Peyer's patch (tissue), 4 donors: Measurements from ENCODE around the gene OSBPL6. TPM values are rescaled to one million over a fixed set of nuclear protein-coding genes. Genes with fewer than 3 reads are reported as not detected.

Experiments
- DNase-seq, 3 donors: peaks; one replicate each; pipeline ENCODE4 v3.0.0-alpha.2; 2017 to 2019
- H3K27ac ChIP-seq, 4 donors: fragments of 200-600 bp; sonication (generic); one replicate each; pipeline ENCODE4 v1.5.1; 2016 to 2019
- H3K27me3 ChIP-seq, 2 donors: fragments of 200-600 bp; sonication (generic); one replicate each; pipeline ENCODE4 v1.5.1; 2019
- H3K36me3 ChIP-seq, 3 donors: fragments of 200-600 bp; sonication (generic); one replicate each; pipeline ENCODE4 v1.5.1; 2016 to 2019
- H3K4me1 ChIP-seq, 4 donors: fragments of 200-600 bp; sonication (generic); one replicate each; pipeline ENCODE4 v1.5.1; 2016 to 2019
- H3K4me3 ChIP-seq, 4 donors: fragments of 200-600 bp; sonication (generic); 1 replicate in 3 of 4; 2 replicates in 1 of 4; pipeline ENCODE4 v1.5.1; 2016 to 2019; ENCODE audit warnings: mild to moderate bottlenecking in 1 of 4
- H3K9me3 ChIP-seq, 4 donors: fragments of 200-600 bp; sonication (generic); one replicate each; pipeline ENCODE4 v1.5.1; 2016 to 2019; ENCODE audit warnings: mild to moderate bottlenecking in 1 of 4
- CTCF ChIP-seq, 6 experiments: fragments of 450-650 bp in 4 of 6; fragments of 200-600 bp in 2 of 6; sonication (generic) in 1 of 6; IDR thresholded peaks; one replicate each; pipeline ENCODE4 v1.5.1; 2017 to 2019; ENCODE audit warnings: antibody characterized with exemption in 6 of 6, mild to moderate bottlenecking in 3 of 6, moderate library complexity in 1 of 6
- POLR2A ChIP-seq, 2 donors: fragments of 450-650 bp; IDR thresholded peaks; one replicate each; pipeline ENCODE4 v1.5.1; 2017; ENCODE audit warnings: antibody characterized with exemption in 2 of 2, mild to moderate bottlenecking in 2 of 2, moderate library complexity in 2 of 2
- total RNA-seq, 4 donors: library from RNA; depleted of rRNA; stranded (reverse); fragments of >200 nt; gene quantifications; one replicate each; pipeline ENCODE4 v1.1.0, GENCODE V29; 2016

The OSBPL6 gene
- total RNA-seq, 4 donors from 2014 or later, result 3.4 to 14.9 (median 4.9) TPM

- Histone ChIP-seq H3K9me3 (no peaks in the 10 kb centered on the region), H3K27ac (no peak overlapping the region), H3K27me3 (no peaks in the 10 kb centered on the region), H3K36me3 (no peaks in the 10 kb centered on the region), H3K4me1 (no peaks in the 10 kb centered on the region), H3K4me3 (no peak overlapping the region)
- no peak for TF ChIP-seq POLR2A (IDR thresholded peaks at IDR 0.05)
- DNase-seq, result no peak
These were observed 29.5 kb downstream of the OSBPL6 start for GRCh38 chr2:178223806-178224205.

GRCh38 chr2:178225006-178225805 lies 30.9 kb downstream of the OSBPL6 start:
- Histone ChIP-seq H3K36me3 (no peaks in the 10 kb centered on the region), H3K9me3 (no peaks in the 10 kb centered on the region), H3K4me1 (no peaks in the 10 kb centered on the region), H3K27me3 (no peaks in the 10 kb centered on the region), H3K4me3 (no peak overlapping the region), H3K27ac (no peak overlapping the region)
- no peak for DNase-seq
- TF ChIP-seq POLR2A (IDR thresholded peaks at IDR 0.05) (no peak), CTCF (IDR thresholded peaks at IDR 0.05) (no peak)

- no peak for DNase-seq
- TF ChIP-seq CTCF (IDR thresholded peaks at IDR 0.05) (no peak), POLR2A (IDR thresholded peaks at IDR 0.05) (no peak)
These were observed 32.9 kb downstream of the OSBPL6 start for GRCh38 chr2:178227187-178227586.

GRCh38 chr2:178229927-178230326 lies 35.6 kb downstream of the OSBPL6 start:
- TF ChIP-seq CTCF (IDR thresholded peaks at IDR 0.05) (no peak), POLR2A (IDR thresholded peaks at IDR 0.05) (no peak)

More at GRCh38 chr2:178227187-178227586, 32.9 kb downstream of the OSBPL6 start:
- no peak overlapping the region for H3K4me3 ChIP-seq
- H3K27ac ChIP-seq, result no peak overlapping the region
- H3K4me1 ChIP-seq, result no peaks in the 10 kb centered on the region
- no peaks in the 10 kb centered on the region for H3K27me3 ChIP-seq
- H3K36me3 ChIP-seq, result no peaks in the 10 kb centered on the region
- H3K9me3 ChIP-seq, result no peaks in the 10 kb centered on the region

GRCh38 chr2:178230396-178230795 lies 36.1 kb downstream of the OSBPL6 start:
- H3K4me1 ChIP-seq, result no peaks in the 10 kb centered on the region
- no peaks in the 10 kb centered on the region for H3K36me3 ChIP-seq
- H3K27me3 ChIP-seq, result no peaks in the 10 kb centered on the region
- no peak for TF ChIP-seq CTCF (IDR thresholded peaks at IDR 0.05)
- no peak for TF ChIP-seq POLR2A (IDR thresholded peaks at IDR 0.05)
- no peak overlapping the region for H3K4me3 ChIP-seq
- H3K9me3 ChIP-seq, result no peaks in the 10 kb centered on the region
- DNase-seq, result no peak
- no peak overlapping the region for H3K27ac ChIP-seq

More at GRCh38 chr2:178229927-178230326, 35.6 kb downstream of the OSBPL6 start:
- Histone ChIP-seq H3K4me3 (no peak overlapping the region), H3K4me1 (no peaks in the 10 kb centered on the region), H3K27me3 (no peaks in the 10 kb centered on the region), H3K9me3 (no peaks in the 10 kb centered on the region), H3K36me3 (no peaks in the 10 kb centered on the region), H3K27ac (no peak overlapping the region)
- no peak for DNase-seq

GRCh38 chr2:178233428-178233827 lies 39.1 kb downstream of the OSBPL6 start:
- no peak for DNase-seq
- H3K27me3 ChIP-seq, result no peaks in the 10 kb centered on the region
- H3K4me3 ChIP-seq, result no peak overlapping the region
- no peaks in the 10 kb centered on the region for H3K9me3 ChIP-seq
- H3K27ac ChIP-seq, result no peak overlapping the region
- TF ChIP-seq POLR2A (IDR thresholded peaks at IDR 0.05) (no peak), CTCF (IDR thresholded peaks at IDR 0.05) (no peak)
- no peaks in the 10 kb centered on the region for H3K36me3 ChIP-seq
- H3K4me1 ChIP-seq, result no peaks in the 10 kb centered on the region
